HG03460 (cell line): ENCODE results near the gene ATMIN.

ENCODE experiments used
- ATAC-seq: cut with Tn5 transposase; IDR thresholded peaks from one replicate; pipeline ENCODE4 v1.9.1; 2021; ENCODE audit not compliant: unreplicated experiment

ATMIN gene, protein sequence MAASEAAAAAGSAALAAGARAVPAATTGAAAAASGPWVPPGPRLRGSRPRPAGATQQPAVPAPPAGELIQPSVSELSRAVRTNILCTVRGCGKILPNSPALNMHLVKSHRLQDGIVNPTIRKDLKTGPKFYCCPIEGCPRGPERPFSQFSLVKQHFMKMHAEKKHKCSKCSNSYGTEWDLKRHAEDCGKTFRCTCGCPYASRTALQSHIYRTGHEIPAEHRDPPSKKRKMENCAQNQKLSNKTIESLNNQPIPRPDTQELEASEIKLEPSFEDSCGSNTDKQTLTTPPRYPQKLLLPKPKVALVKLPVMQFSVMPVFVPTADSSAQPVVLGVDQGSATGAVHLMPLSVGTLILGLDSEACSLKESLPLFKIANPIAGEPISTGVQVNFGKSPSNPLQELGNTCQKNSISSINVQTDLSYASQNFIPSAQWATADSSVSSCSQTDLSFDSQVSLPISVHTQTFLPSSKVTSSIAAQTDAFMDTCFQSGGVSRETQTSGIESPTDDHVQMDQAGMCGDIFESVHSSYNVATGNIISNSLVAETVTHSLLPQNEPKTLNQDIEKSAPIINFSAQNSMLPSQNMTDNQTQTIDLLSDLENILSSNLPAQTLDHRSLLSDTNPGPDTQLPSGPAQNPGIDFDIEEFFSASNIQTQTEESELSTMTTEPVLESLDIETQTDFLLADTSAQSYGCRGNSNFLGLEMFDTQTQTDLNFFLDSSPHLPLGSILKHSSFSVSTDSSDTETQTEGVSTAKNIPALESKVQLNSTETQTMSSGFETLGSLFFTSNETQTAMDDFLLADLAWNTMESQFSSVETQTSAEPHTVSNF

GRCh38 chr16:81035398-81035974, at the start of gene ATMIN:
TSS of gene ATMIN (plus strand) at chr16:81035842. CDS start at chr16:81035871, 29 bp downstream.
- ATAC-seq, result peak; percentile 93

DNA sequence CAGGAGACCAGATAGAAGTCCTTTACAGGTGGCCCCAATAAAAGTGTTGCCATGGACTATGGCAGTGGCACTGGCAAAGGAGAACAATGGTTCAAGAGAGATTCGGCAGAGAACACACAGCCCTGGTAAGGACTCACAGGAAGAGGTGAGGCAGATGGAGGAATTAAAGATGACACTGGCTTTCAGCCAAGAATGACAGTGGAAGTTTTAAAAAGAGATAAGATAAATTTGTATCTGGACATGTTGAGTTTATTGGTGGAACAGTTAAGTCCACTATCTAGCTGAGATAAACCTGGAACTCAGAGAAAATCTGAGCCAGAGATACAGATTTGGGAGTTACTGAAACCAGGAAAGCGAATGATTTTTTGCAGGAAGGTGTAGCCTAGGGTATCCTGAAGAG, 49.1 kb upstream of the ATMIN start:
- no peak for ATAC-seq

DNA sequence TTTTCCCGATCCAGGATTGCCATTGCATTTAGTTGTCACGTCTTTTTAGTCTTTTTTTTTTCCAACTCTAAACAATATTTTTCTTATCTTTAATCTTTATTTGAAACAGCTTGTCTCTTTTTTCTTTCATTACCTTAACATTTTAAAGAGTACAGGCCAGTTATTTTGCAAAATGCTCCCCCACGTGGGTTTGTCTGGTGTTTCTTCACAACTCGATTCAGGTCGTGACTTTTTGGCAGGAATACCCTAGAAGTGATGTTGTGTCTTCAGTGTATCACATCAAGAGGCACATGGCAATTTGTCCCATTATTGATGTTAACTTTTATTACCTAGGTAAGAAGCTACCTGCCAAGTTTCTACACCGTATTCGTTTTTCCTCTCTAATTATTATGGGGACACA, 46.9 kb upstream of the ATMIN start:
- no peak for ATAC-seq

- ATAC-seq, result no peak
Measured at GRCh38 chr16:80989801-80990200, 45.8 kb upstream of the ATMIN start.

- no peak for ATAC-seq
Measured at GRCh38 chr16:80990577-80990976, 45.1 kb upstream of the ATMIN start.

DNA sequence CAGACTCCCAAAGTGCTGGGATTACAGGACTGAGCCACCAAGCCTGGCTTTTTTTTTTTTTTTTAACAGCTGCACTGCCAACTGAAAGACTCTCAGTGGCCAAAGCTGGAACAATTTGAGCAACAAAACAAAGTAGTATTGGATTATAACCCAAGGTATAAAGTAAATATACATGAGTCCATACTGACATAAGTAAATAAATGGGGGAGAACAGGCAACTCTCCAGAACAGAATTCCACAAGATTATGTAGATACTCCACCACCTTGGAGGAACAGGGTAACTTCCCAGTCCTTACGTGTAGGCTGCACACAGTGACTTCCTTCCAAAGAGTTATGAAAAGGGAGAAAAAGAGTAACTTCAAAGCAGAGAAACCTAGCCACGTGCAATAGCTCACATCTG, 44.7 kb upstream of the ATMIN start:
- no peak for ATAC-seq

- no peak for ATAC-seq
Measured at GRCh38 chr16:80991792-80992430, 43.7 kb upstream of the ATMIN start.

- no peak for ATAC-seq
Measured at GRCh38 chr16:80992676-80993293, 42.9 kb upstream of the ATMIN start.

DNA sequence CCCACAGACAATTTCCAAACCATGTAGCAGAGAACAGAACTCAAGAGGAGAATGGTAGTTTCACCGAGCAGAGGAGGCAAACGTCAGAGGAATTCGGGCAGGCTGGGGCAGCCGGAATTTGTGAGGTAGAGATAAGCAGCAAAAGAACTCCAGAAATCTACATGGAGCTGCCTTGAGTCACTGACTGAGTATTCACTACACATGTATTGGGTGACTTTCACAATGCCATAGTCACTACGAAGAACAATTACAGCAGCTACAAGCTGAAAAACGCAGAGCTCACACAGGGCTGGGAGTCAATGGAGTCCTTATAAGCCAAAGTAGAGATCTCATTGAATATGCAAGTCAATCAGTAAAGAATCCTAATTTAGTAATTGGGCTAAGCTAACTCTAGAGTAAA, 42.3 kb upstream of the ATMIN start:
- ATAC-seq, result no peak

DNA sequence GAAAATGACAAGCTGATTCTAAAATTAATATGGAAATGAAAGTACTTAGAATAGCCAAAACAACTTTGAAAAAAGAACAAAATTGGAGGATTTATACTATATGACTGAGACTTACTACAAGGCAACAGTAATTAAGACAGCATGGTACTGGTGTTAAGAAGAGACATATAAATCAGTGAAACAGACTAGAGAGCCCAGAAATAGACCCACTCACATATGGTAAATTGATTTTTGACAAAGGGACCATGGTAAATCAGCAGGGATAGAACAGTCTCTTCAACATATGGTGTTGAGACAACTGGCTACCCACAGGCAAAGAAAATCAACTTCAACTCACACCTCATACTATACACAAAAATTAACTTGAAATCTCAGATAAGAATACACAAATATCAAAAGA, 41.8 kb upstream of the ATMIN start:
- no peak for ATAC-seq

DNA sequence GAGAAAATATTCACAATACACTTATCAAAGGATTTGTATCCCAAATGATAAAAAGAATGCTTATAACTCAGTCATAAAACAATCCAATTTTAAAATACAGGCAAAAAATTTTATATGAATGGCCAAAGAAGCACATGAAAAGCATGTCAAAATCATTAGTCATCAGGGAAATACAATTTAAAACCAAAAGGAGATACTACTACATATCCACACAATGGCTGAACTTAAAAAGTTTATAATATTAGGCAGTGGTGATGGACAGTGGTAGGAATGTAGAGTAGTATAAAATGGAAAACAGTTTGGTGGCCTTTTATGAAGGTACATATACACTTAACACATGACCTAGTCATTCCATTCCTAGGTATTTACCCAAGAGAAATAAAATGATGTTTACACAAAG, 41.2 kb upstream of the ATMIN start:
- no peak for ATAC-seq

DNA sequence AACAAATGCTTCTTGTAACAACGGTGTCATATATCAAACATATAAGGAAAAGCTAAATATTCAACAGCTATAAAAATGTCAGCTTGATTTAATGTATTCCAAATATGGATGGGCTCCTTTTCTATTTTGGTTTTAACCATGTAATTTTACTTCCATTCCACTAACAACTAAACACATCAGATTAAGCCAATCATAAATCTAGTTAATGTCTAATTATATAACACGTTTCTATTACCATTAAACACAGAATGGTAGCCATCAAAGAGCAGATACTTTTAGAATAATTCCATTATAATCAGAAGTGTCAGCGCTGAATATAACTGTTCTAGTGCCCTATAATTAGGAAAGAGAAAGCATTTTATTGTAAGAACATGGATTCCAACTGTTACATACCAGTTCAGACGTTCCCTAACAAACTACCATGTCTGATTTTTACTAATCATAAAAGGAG, 38.9 kb upstream of the ATMIN start:
- ATAC-seq, result peak; percentile 17

DNA sequence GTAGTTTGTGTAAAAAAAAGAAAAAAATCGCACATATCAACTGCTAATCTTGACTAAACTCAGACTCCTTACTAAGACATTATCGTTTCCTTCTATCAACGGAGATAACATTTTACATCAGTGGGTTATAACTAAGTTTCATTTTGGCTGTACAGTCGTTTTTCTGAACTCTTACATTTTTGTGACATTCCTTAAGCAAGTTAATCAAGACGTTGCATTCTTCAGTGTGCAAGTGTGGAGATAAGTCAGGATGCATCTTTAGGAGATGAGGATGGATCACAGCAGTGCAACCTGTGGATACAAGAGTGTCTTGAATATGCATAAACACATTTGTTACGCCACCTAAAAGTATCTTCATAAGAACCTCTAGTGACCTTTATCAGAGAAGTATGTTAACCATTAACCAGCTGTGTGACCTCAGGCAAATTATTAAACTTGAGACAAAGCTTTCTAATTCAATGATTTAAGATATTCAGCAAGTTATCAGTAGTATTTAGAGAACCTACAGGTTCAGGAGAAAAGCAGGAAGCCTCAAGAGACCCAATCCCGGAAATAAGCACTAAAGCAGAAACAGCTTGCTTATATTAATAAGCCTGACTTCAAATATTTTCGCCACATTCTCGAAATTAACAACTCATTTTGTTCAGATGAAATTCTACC, 38.4 kb upstream of the ATMIN start:
- ATAC-seq, result peak; percentile 68

GRCh38 chr16:80997964-80998620, 37.5 kb upstream of the ATMIN start:
- ATAC-seq, result no peak

DNA sequence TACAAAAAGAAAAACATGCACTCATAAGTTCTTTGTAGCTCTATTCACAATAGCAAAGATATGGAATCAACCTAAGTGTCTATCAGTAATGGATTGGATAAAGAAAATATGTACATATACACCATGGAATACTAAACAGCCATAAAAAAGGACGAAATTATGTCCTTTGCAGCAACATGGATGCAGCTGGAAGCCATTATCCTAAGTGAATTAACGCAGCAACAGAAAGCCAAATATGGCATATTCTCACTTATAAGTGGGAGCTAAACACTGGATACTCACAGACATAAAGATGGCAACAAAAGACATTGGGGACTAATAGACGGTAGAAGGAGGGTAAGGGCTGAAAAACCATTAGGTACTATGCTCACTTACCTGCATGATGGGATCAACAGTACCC, 34.8 kb upstream of the ATMIN start:
- no peak for ATAC-seq

DNA sequence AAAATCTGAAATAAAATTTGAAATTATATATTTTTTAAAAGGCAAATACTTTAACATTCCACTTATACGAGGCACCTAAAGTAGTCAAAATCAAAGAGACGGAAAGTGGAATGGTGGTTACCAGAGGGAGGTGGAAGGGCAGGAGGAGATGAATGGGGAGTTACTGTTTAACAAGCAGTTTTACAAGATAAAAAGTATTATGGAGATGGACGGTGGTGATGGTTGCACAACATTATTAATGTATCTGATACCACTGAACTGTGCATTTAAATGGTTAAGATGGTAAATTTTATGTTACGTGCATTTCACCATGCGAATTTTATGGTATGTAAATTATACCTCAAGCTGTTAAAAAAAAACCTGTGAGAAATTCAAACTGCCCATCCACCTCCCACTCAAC, 34.3 kb upstream of the ATMIN start:
- ATAC-seq, result no peak

GRCh38 chr16:81003064-81003463, 32.6 kb upstream of the ATMIN start:
- ATAC-seq, result no peak

DNA sequence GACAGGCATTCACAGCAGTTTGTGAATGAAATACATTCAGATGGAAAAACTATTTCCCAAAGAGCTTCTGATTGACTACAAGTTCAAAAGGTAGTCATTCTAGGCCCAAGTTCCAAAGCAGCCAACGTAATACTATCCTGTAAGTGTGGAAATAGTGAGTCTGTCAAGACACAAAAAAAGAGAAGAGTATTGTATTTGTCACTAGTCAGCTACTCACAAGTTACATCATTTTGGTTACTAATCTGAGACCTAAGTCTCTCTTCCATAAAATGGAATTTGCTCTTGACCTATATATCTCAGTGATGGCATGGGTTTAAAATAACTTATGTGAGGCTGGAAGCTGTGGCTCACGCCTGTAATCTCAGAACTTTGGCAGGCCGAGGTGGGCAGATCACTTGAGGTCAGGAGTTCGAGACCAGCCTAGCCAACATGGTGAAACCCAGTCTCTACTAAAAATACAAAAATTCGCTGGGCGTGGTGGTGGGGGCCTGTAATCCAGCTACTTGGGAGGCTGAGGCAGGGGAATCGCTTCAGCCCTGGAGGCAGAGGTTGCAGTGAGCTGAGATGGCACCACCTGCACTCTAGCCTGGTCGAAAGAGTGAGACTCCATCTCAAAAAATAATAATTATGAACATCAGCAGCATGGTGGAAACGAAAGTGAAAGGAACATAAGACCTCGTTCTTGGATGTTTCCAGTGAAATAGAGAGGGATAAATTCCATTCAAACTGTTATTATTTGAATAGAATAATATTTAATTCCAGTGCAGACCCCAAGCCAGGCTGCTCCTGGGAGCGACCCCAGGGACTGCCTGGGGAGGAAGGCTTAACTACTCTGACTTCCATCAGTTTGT, 31.8 kb upstream of the ATMIN start:
- no peak for ATAC-seq
